ENCODE measurements around the gene C12orf76. TPM values are rescaled to one million over a fixed set of nuclear protein-coding genes. Genes with fewer than 3 reads are reported as not detected.
"Not testable (repeated sequence)": the region's sequence is repeated elsewhere in the genome, so short reads cannot be mapped to it uniquely, and the experiment has no call there.

The C12orf76 gene
- total RNA-seq, 4 donors from 2014 or later = 19.4 to 29.7 (median 22.5) TPM

GRCh38 chr12:110075880-110076279 is 27.6 kb upstream of the C12orf76 start:
- H3K27ac ChIP-seq = no peak overlapping the region
- WGBS, 2 donors = 97 to 98% methylated on average over 1 of the region's 1 CpG
- no peaks in the 10 kb centered on the region for H3K36me3 ChIP-seq
- no peak for DNase-seq (ENCODE audit: low spot score in 2 of 2)
- no peaks in the 10 kb centered on the region for H3K9me3 ChIP-seq
- no peak for TF ChIP-seq EP300 (IDR thresholded peaks at IDR 0.05)
- no peak for TF ChIP-seq POLR2A (IDR thresholded peaks at IDR 0.05)
- TF ChIP-seq, protein P1, sequence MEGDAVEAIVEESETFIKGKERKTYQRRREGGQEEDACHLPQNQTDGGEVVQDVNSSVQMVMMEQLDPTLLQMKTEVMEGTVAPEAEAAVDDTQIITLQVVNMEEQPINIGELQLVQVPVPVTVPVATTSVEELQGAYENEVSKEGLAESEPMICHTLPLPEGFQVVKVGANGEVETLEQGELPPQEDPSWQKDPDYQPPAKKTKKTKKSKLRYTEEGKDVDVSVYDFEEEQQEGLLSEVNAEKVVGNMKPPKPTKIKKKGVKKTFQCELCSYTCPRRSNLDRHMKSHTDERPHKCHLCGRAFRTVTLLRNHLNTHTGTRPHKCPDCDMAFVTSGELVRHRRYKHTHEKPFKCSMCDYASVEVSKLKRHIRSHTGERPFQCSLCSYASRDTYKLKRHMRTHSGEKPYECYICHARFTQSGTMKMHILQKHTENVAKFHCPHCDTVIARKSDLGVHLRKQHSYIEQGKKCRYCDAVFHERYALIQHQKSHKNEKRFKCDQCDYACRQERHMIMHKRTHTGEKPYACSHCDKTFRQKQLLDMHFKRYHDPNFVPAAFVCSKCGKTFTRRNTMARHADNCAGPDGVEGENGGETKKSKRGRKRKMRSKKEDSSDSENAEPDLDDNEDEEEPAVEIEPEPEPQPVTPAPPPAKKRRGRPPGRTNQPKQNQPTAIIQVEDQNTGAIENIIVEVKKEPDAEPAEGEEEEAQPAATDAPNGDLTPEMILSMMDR (IDR thresholded peaks at IDR 0.05) = no peak
- no peaks in the 10 kb centered on the region for H3K27me3 ChIP-seq
- peaks cover 0 to 53% (median 0%) of the 10 kb centered on the region in 4 donors for H3K4me1 ChIP-seq
- no peak overlapping the region for H3K4me3 ChIP-seq

DNA sequence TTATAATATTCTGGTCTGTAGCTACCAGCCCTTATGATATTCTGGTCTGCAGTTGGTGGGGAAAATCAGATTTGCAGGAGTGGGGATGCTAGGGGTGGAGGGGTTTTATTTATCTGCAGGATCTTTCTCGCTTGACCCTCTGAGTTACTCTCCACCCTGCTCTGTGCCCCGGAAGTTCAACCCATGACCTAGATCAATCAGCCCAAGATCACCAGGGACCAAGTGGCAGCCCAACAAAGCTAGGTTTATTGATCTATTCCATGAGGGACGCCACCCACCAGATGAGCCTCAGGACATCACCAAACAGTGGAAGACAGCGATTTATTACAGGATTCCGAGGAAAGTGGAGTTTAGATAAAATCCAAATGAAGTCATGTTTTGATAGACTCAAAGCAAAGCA is 25.8 kb upstream of the C12orf76 start:
- TF ChIP-seq EP300 (IDR thresholded peaks at IDR 0.05) (no peak), POLR2A (IDR thresholded peaks at IDR 0.05) (no peak)
- TF ChIP-seq, protein P1 (IDR thresholded peaks at IDR 0.05) = no peak
- Histone ChIP-seq H3K9me3 (no peaks in the 10 kb centered on the region), H3K27me3 (no peaks in the 10 kb centered on the region), H3K4me3 (peak overlapping the region; percentile 18 to 55 (median 44)), H3K36me3 (no peaks in the 10 kb centered on the region), H3K27ac (peak overlapping the region; percentile 34 to 88 (median 64)), H3K4me1 (peaks cover 0 to 40% (median 0%) of the 10 kb centered on the region in 4 donors)
- DNase-seq (ENCODE audit: low spot score in 2 of 2) = no peak
- 48 to 50% methylated on average over 5 of the region's 5 CpGs for WGBS, 2 donors

DNA sequence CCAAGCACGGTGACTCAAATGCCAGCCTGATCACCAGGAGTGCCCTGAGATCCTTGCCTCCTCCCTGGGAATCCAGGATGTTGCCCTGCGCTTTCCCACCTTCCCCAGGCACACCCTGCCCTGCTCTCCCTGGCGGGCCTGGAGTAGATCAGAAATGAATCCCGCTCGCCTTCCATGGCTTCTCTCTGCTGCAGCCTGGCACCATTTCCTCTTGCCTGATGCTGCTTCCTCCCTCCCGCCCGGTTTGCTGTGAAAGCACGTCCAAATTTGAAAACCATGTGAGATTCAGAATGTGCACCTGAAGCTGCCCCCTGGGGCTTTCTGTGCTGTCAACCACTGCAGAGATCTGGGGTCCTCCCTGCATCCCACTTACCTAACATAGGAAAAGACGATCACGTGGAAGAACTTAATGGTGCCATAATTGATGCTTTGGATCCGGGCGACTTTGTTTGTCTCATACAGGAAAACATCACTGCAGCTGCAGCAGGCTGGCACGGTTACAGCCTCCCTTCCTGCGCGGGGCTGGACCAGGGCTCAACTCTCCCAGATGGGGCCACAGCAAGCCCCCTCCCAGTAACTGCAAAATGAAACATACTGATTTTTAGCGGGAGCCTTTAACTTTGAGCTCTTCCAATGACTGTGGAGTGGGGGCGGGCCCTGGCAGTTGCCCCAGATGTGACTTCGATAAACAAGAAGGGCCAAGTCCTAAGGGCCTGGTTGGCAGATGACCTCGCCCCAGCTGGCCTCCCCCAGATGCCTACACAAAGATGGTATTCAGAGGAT is 24.9 kb upstream of the C12orf76 start:
- 4 to 7% methylated on average over 19 of the region's 19 CpGs for WGBS, 2 donors
- Histone ChIP-seq H3K36me3 (peaks cover 0 to 3% (median 0%) of the 10 kb centered on the region in 3 donors), H3K27ac (peak overlapping the region; percentile 34 to 88 (median 64)), H3K4me3 (peak overlapping the region; percentile 18 to 55 (median 44)), H3K4me1 (peaks cover 0 to 32% (median 0%) of the 10 kb centered on the region in 4 donors), H3K27me3 (no peaks in the 10 kb centered on the region), H3K9me3 (no peaks in the 10 kb centered on the region)
- DNase-seq (ENCODE audit: low spot score in 2 of 2) = peak; percentile 24 to 47
- TF ChIP-seq EP300 (IDR thresholded peaks at IDR 0.05) (peak in 1 of 2 donors; percentile 69), POLR2A (IDR thresholded peaks at IDR 0.05) (peak in 1 of 2 donors; percentile 36)
- TF ChIP-seq, protein P1 (IDR thresholded peaks at IDR 0.05) = no peak

DNA sequence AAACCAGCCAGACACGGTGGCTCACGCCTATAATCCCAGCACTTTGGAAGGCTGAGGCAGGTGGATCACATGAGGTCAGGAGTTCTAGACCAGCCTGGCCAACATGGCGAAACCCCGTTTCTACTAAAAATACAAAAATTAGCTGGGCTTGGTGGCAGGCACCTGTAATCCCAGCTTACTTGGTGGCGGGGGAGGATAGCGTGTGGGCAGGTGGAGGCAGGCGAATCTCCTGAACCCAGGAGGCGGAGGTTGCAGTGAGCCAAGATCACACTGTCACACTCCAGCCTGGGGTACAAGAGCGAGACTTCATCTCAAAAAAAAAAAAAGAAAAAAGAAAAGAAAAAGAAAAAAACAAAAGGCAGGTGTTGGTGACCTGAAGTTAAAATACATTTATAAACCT is 24.3 kb upstream of the C12orf76 start:
- peak overlapping the region; percentile 34 to 88 (median 64) for H3K27ac ChIP-seq
- not testable (repeated sequence) for H3K36me3 ChIP-seq; H3K27me3 ChIP-seq; H3K9me3 ChIP-seq; DNase-seq (ENCODE audit: low spot score in 2 of 2)
- WGBS, 2 donors = 45 to 55% methylated on average over 9 of the region's 9 CpGs
- peaks cover 0 to 30% (median 0%) of the 10 kb centered on the region in 4 donors for H3K4me1 ChIP-seq
- H3K4me3 ChIP-seq = peak overlapping the region; percentile 18 to 55 (median 44)

DNA sequence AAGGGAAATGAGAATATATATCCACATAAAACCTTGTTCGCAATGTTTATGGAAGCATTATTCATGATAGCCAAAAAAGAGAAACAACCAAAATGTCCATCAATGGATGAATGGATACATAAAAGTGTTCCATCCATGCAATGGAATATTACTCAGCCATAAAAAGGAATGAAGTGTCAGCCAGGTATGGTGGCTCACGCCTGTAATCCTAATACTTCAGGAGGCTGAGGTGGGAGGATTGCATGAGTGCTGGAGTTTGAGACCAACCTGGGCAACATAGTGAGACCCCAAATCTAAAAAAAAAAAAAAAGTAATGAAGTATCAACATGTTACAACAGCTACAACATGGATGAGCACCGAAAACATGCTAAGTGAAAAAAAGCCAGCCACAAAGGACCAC is 23.6 kb upstream of the C12orf76 start:
- Histone ChIP-seq H3K27me3 (no peaks in the 10 kb centered on the region), H3K27ac (peak overlapping the region in 2 of 4 donors; percentile 81 to 88), H3K4me1 (peaks cover 0 to 30% (median 0%) of the 10 kb centered on the region in 4 donors), H3K9me3 (no peaks in the 10 kb centered on the region), H3K4me3 (peak overlapping the region in 1 of 4 donors; percentile 50), H3K36me3 (peaks cover 0 to 11% (median 0%) of the 10 kb centered on the region in 3 donors)
- 96% methylated on average over 3 of the region's 3 CpGs for WGBS, 2 donors
- TF ChIP-seq, protein P1 (IDR thresholded peaks at IDR 0.05) = no peak
- TF ChIP-seq POLR2A (IDR thresholded peaks at IDR 0.05) (no peak), EP300 (IDR thresholded peaks at IDR 0.05) (no peak)
- DNase-seq (ENCODE audit: low spot score in 2 of 2) = no peak

Data from tibial nerve (tissue), 4 donors.